Caco-2 (cell line): ENCODE results near the gene GPR32. TPM values are rescaled to one million over a fixed set of nuclear protein-coding genes. Genes with fewer than 3 reads are reported as not detected.
"Not testable (repeated sequence)": the region's sequence is repeated elsewhere in the genome, so short reads cannot be mapped to it uniquely, and the experiment has no call there.

Experiments used
- BruUV-seq: library from RNA; stranded (reverse); fragments of 400-500 nt; replicated peaks from 2 replicates; lab custom pipeline; 2021; lab: Mats Ljungman, UMichigan
- CTCF ChIA-PET: fragments of 300-600 bp; sonication (Branson Sonifier 250); formaldehyde crosslinking; loops from one replicate; lab custom pipeline; 2022; ENCODE audit warnings: antibody characterized with exemption; lab: Charles Lee
- POLR2A ChIA-PET: fragments of 300-600 bp; sonication (Branson Sonifier 250); formaldehyde crosslinking; loops from one replicate; lab custom pipeline; 2022; ENCODE audit warnings: antibody characterized with exemption; lab: Charles Lee
- DNase-seq, 2 experiments: peaks; one replicate each; pipeline versions ENCODE4 v3.0.0 to v3.0.0-alpha.2; 2020 to 2022
- H3K27me3 ChIP-seq: replicated peaks from 2 replicates; pipeline ENCODE4 v1.6.0; 2011; ENCODE audit warnings: low read length; ENCODE audit not compliant: control insufficient read depth, insufficient read depth
- H3K36me3 ChIP-seq: 2 replicates; pipeline ENCODE4 v1.5.1; 2011; ENCODE audit warnings: low read length; ENCODE audit not compliant: control insufficient read depth, insufficient read depth
- H3K4me1 ChIP-seq: fragments of 250-450 bp; sonication (Bioruptor Pico); 2 replicates; pipeline ENCODE4 v1.5.1; 2020; ENCODE audit warnings: mild to moderate bottlenecking
- H3K4me3 ChIP-seq: 2 replicates; pipeline ENCODE4 v1.5.1; 2011; ENCODE audit warnings: low read depth, mild to moderate bottlenecking, control low read depth, low read length
- H3K9me3 ChIP-seq: fragments of 250-450 bp; sonication (Bioruptor Pico); 2 replicates; pipeline ENCODE4 v1.5.1; 2020; ENCODE audit warnings: mild to moderate bottlenecking, moderate library complexity
- H3K27ac Mint-ChIP-seq: one replicate; pipeline ENCODE4 v1.8.0; 2022; ENCODE audit warnings: mixed read lengths; ENCODE audit not compliant: unreplicated experiment
- H3K27me3 Mint-ChIP-seq: one replicate; pipeline ENCODE4 v1.8.0; 2022; ENCODE audit warnings: mixed read lengths; ENCODE audit not compliant: insufficient read depth, unreplicated experiment
- H3K36me3 Mint-ChIP-seq: one replicate; pipeline ENCODE4 v1.8.0; 2022; ENCODE audit warnings: mild to moderate bottlenecking, mixed read lengths; ENCODE audit not compliant: insufficient read depth, unreplicated experiment
- H3K4me1 Mint-ChIP-seq: one replicate; pipeline ENCODE4 v1.8.0; 2022; ENCODE audit warnings: low read depth, mixed read lengths; ENCODE audit not compliant: unreplicated experiment
- H3K4me3 Mint-ChIP-seq: one replicate; pipeline ENCODE4 v1.8.0; 2022; ENCODE audit warnings: mild to moderate bottlenecking, moderate library complexity, mixed read lengths; ENCODE audit not compliant: unreplicated experiment
- H3K9me3 Mint-ChIP-seq: one replicate; pipeline ENCODE4 v1.8.0; 2022; ENCODE audit warnings: mixed read lengths; ENCODE audit not compliant: unreplicated experiment
- CTCF ChIP-seq, 2 experiments: fragments of 200-600 bp in 1 of 2; IDR thresholded peaks; 1 replicate in 1 of 2; 2 replicates in 1 of 2; pipeline versions ENCODE4 v1.5.1 to v1.8.0; 2011 to 2022; ENCODE audit warnings: antibody characterized with exemption in 1 of 2, control low read depth in 1 of 2, inconsistent platforms in 1 of 2, low read depth in 1 of 2, low read length in 1 of 2, mild to moderate bottlenecking in 1 of 2, moderate library complexity in 1 of 2; ENCODE audit not compliant: insufficient read depth in 1 of 2, severe bottlenecking in 1 of 2, unreplicated experiment in 1 of 2
- intact Hi-C: fragments of 100-400 bp; cut with micrococcal nuclease; formaldehyde crosslinking; loops from one replicate; pipeline ENCODE4 v1.10.0; 2022; ENCODE audit not compliant: unreplicated experiment
- total RNA-seq: library from RNA; stranded (reverse); gene quantifications from 2 replicates; pipeline ENCODE4 v1.2.3, GENCODE V29; 2022

The GPR32 gene
- total RNA-seq, 1 experiment from 2014 or later, result not detected

- intact Hi-C loops, result no loop called here
These were observed 38.6 kb downstream of the GPR32 start for GRCh38 chr19:50808856-50809255.

GRCh38 chr19:50811622-50812238 is 41.5 kb downstream of the GPR32 start:
- DNase-seq, H3K4me3 ChIP-seq, intact Hi-C loops, H3K27ac Mint-ChIP-seq, H3K27me3 ChIP-seq, H3K36me3 Mint-ChIP-seq, H3K9me3 ChIP-seq, H3K4me1 Mint-ChIP-seq, POLR2A ChIA-PET, BruUV-seq, CTCF ChIA-PET, H3K36me3 ChIP-seq, H3K27me3 Mint-ChIP-seq, H3K4me1 ChIP-seq, H3K4me3 Mint-ChIP-seq: not testable (repeated sequence)
- peaks cover 23% of the 10 kb centered on the region for H3K9me3 Mint-ChIP-seq

More at GRCh38 chr19:50808856-50809255, 38.6 kb downstream of the GPR32 start:
- no peak overlapping the region for H3K4me3 ChIP-seq
- no peaks in the 10 kb centered on the region for H3K4me1 ChIP-seq
- DNase-seq, result no peak
- H3K4me3 Mint-ChIP-seq, result no peak overlapping the region
- peaks cover 3% of the 10 kb centered on the region for H3K27me3 Mint-ChIP-seq
- POLR2A ChIA-PET, result no interaction called here
- H3K27me3 ChIP-seq, result no peaks in the 10 kb centered on the region
- H3K27ac Mint-ChIP-seq, result no peak overlapping the region
- no peaks in the 10 kb centered on the region for H3K9me3 ChIP-seq
- H3K4me1 Mint-ChIP-seq, result peaks cover 6% of the 10 kb centered on the region
- peaks cover 21% of the 10 kb centered on the region for H3K36me3 Mint-ChIP-seq
- peaks cover 17% of the 10 kb centered on the region for H3K9me3 Mint-ChIP-seq
- BruUV-seq, result no TSS peak
- TF ChIP-seq CTCF (IDR thresholded peaks at IDR 0.05; ENCODE audit: insufficient read depth in 1 of 2, low read depth in 1 of 2, low read length in 1 of 2, severe bottlenecking in 1 of 2, unreplicated experiment in 1 of 2), result no peak
- CTCF ChIA-PET, result no interaction called here
- no peaks in the 10 kb centered on the region for H3K36me3 ChIP-seq

DNA sequence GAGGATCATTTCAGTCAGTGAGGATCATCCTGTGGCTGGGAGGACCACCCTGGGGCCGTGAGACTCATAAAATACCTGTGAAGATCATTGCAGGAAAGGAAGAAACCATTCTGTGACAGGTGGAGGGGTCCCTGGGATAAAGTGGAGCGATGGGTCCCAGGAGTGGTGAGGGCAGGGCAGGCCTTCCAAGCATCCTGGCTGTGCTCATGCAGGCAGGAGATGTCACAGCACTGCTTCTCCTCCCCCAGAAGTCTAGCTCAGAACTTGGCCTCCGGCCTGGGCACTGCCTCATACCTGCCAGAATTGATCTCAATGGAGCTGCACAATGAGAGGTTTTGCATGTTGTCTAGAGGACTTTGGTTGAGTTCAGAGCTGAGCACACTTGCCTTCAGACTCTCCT is 42.2 kb downstream of the GPR32 start:
- Histone ChIP-seq H3K27me3 (0 out of 2 replicates have a peak, but pooled peaks cover 2% of the 10 kb centered on the region), H3K9me3 (no peaks in the 10 kb centered on the region), H3K36me3 (no peaks in the 10 kb centered on the region; the same call in 1 of the 2 replicates), H3K4me3 (no peak overlapping the region), H3K4me1 (no peaks in the 10 kb centered on the region)
- DNase-seq, result no peak
- ChIA-PET POLR2A (no interaction called here), CTCF (no interaction called here)
- Mint-ChIP-seq H3K4me3 (no peak overlapping the region), H3K27ac (no peak overlapping the region), H3K4me1 (no peaks in the 10 kb centered on the region), H3K9me3 (peaks cover 23% of the 10 kb centered on the region), H3K36me3 (peaks cover 5% of the 10 kb centered on the region), H3K27me3 (peaks cover 9% of the 10 kb centered on the region)
- no peak for TF ChIP-seq CTCF (IDR thresholded peaks at IDR 0.05; ENCODE audit: insufficient read depth in 1 of 2, low read depth in 1 of 2, low read length in 1 of 2, severe bottlenecking in 1 of 2, unreplicated experiment in 1 of 2)
- BruUV-seq, result no TSS peak
- intact Hi-C loops, result no loop called here
